DND-41 (cell line): ENCODE measurements around the gene FOSL1.

Experiments
- ATAC-seq: fragments of 200-7000 bp; cut with Tn5 transposase; 3 replicates; pipeline ENCODE4 v1.9.1; 2021; ENCODE audit warnings: low read depth; ENCODE audit not compliant: insufficient read depth
- DNase-seq: peaks from one replicate; pipeline ENCODE4 v3.0.0-alpha.2; 2020
- H2AFZ ChIP-seq: 2 replicates; pipeline ENCODE4 v1.6.0; 2012; ENCODE audit warnings: low read depth, low read length
- H3K27ac ChIP-seq: 2 replicates; pipeline ENCODE4 v1.5.1; 2012; ENCODE audit warnings: low read length, inconsistent platforms
- H3K27me3 ChIP-seq: fragments of 200-600 bp; sonication (generic); 2 replicates; pipeline ENCODE4 v1.6.0; 2012; ENCODE audit warnings: low read length, mild to moderate bottlenecking, inconsistent platforms; ENCODE audit not compliant: insufficient read depth, poor library complexity
- H3K36me3 ChIP-seq: 2 replicates; pipeline ENCODE4 v1.5.1; 2012; ENCODE audit warnings: low read length, inconsistent platforms; ENCODE audit not compliant: insufficient read depth
- H3K4me1 ChIP-seq: 2 replicates; pipeline ENCODE4 v1.5.1; 2012; ENCODE audit warnings: mild to moderate bottlenecking, low read length; ENCODE audit not compliant: insufficient read depth
- H3K4me2 ChIP-seq: 2 replicates; pipeline ENCODE4 v1.6.0; 2012; ENCODE audit warnings: mild to moderate bottlenecking, moderate library complexity, low read length, inconsistent platforms; ENCODE audit not compliant: insufficient read depth
- H3K4me3 ChIP-seq, 2 experiments: fragments of 200-600 bp in 1 of 2; shearing (Covaris generic) in 1 of 2; 2 replicates each; pipeline ENCODE4 v1.5.1; 2012 to 2016; ENCODE audit warnings: inconsistent platforms in 2 of 2, low read length in 2 of 2, mild to moderate bottlenecking in 2 of 2, low read depth in 1 of 2, moderate library complexity in 1 of 2
- H3K79me2 ChIP-seq: 2 replicates; pipeline ENCODE4 v1.6.0; 2012; ENCODE audit warnings: low read length, inconsistent platforms; ENCODE audit not compliant: insufficient read depth
- H3K9ac ChIP-seq: 2 replicates; pipeline ENCODE4 v1.6.0; 2012; ENCODE audit warnings: low read depth, mild to moderate bottlenecking, inconsistent platforms, low read length, moderate library complexity
- H3K9me3 ChIP-seq: 2 replicates; pipeline ENCODE4 v1.5.1; 2012; ENCODE audit warnings: low read length, moderate library complexity, mild to moderate bottlenecking, inconsistent platforms; ENCODE audit not compliant: insufficient read depth, severe bottlenecking
- H4K20me1 ChIP-seq: 2 replicates; pipeline ENCODE4 v1.6.0; 2012; ENCODE audit warnings: low read length; ENCODE audit not compliant: insufficient read depth
- CTCF ChIP-seq: IDR thresholded peaks from 2 replicates; pipeline ENCODE4 v1.5.1; 2012; ENCODE audit warnings: borderline replicate concordance, low read length, moderate library complexity, mild to moderate bottlenecking; ENCODE audit not compliant: poor library complexity, severe bottlenecking; ENCODE audit errors: extremely low read depth
- EZH2 ChIP-seq: IDR thresholded peaks from 3 replicates; pipeline ENCODE4 v1.6.1; 2012; ENCODE audit warnings: borderline replicate concordance, low read depth, mild to moderate bottlenecking, moderate library complexity, low read length, inconsistent platforms; ENCODE audit not compliant: severe bottlenecking

FOSL1 gene

GRCh38 chr11:65937766-65938165, 37.6 kb upstream of the FOSL1 start:
- no peaks in the 10 kb centered on the region for H4K20me1 ChIP-seq
- H3K36me3 ChIP-seq: no peaks in the 10 kb centered on the region
- no peaks in the 10 kb centered on the region for H3K79me2 ChIP-seq
- no peak overlapping the region for H3K4me3 ChIP-seq
- no peak overlapping the region for H2AFZ ChIP-seq
- no peak overlapping the region for H3K4me2 ChIP-seq
- H3K27ac ChIP-seq: no peak overlapping the region
- ATAC-seq: no peak
- no peak overlapping the region for H3K9ac ChIP-seq
- H3K9me3 ChIP-seq: no peaks in the 10 kb centered on the region
- no peaks in the 10 kb centered on the region for H3K4me1 ChIP-seq
- H3K27me3 ChIP-seq: peaks cover 8% of the 10 kb centered on the region
- no peak for TF ChIP-seq EZH2
- TF ChIP-seq CTCF: no peak
- DNase-seq: no peak

DNA sequence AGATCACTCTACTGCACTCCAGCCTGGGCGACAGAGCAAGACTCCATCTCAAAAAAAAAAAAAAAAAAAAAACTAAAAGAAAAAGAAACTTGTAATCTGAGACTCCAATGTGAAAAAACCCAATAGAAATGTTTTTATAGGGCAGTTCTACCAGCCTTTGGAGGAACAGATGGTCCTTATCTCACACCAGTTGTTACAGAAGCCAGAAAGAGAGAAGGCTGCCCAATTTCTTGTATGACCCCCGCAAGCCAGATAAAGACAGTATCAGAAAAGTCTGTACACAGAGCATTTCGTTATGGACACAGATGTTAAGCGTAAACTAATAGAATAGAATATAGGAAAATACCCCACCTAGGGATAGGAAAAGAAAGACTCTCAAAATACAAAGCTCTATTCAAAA, 33.8 kb upstream of the FOSL1 start:
- H3K9ac ChIP-seq: no peak overlapping the region
- ATAC-seq (no peak), DNase-seq (no peak)
- no peaks in the 10 kb centered on the region for H3K79me2 ChIP-seq
- no peak overlapping the region for H3K27ac ChIP-seq
- peaks cover 8% of the 10 kb centered on the region for H3K27me3 ChIP-seq
- no peak overlapping the region for H3K4me3 ChIP-seq
- H3K36me3 ChIP-seq: no peaks in the 10 kb centered on the region
- no peak for TF ChIP-seq CTCF
- no peak for TF ChIP-seq EZH2
- no peak overlapping the region for H2AFZ ChIP-seq
- H4K20me1 ChIP-seq: no peaks in the 10 kb centered on the region
- peaks cover 8% of the 10 kb centered on the region for H3K4me1 ChIP-seq
- H3K9me3 ChIP-seq: no peaks in the 10 kb centered on the region
- H3K4me2 ChIP-seq: no peak overlapping the region

DNA sequence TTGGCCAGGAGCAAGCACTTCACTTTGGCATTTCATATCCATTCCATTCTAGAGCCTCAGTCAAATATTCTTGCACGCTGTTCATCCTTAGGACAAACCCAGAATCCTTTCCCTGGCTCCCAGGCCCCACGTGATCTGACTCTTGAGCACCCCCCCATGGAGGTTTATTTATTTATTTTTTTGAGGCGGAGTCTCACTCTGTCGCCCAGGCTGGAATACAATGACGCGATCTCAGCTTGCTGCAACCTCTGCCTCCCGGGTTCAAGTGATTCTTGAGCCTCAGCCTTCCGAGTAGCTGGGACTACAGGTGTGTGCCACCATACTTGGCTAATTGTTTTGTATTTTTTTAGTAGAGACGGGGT, 32.4 kb upstream of the FOSL1 start:
- no peak for ATAC-seq
- H3K9ac ChIP-seq: no peak overlapping the region
- H3K36me3 ChIP-seq: no peaks in the 10 kb centered on the region
- no peaks in the 10 kb centered on the region for H3K9me3 ChIP-seq
- H3K79me2 ChIP-seq: no peaks in the 10 kb centered on the region
- TF ChIP-seq CTCF: no peak
- no peak for TF ChIP-seq EZH2
- no peak overlapping the region for H3K4me2 ChIP-seq
- H3K4me3 ChIP-seq: no peak overlapping the region
- DNase-seq: no peak
- peaks cover 3% of the 10 kb centered on the region for H3K27me3 ChIP-seq
- H4K20me1 ChIP-seq: no peaks in the 10 kb centered on the region
- no peak overlapping the region for H3K27ac ChIP-seq
- H3K4me1 ChIP-seq: peaks cover 23% of the 10 kb centered on the region
- 0 out of 2 replicates have a peak overlapping the region, but pooled peaks have one; percentile 47 for H2AFZ ChIP-seq
